ENCODE data around the gene C1QTNF1.
"Not testable (repeated sequence)": the region's sequence is repeated elsewhere in the genome, so short reads cannot be mapped to it uniquely, and the experiment has no call there.

C1QTNF1 gene

DNA sequence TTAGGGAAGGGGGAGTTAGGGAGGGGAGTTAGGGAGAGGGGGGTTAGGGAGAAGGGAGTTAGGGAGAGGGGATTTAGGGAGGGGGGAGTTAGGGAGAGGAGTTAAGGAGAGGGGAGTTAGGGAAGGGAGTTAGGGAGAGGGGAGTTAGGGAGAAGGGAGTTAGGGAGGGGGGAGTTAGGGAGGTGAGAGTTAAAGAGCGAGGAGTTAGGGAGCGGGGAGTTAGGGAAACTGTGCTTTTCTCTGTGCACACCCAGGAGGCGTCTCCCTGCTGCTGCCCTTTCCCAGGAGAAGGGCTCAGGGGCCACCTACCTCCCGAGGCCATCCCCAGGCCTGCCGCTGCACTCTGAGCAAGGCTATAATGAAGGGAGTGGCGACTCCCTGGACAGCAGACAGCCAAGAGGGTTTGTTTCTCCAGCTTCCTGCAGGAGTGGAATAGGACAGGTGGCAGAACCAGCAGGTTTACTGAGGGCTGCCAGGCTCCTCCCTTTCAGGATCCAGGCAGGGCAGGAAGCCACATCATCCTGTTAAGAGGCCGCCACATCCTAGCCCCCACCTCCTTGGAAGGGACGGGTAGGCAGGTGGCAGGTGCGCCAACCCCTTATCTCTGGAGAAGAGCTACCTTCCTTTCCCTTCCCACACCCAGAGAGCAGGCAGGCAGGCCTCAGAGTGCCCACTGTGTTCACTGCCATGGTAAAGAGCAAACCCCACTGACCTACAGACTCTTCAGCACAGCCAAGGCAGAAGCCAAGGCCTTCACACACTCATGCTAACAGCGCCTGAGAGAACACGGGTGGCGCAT is 18.7 kb upstream of the C1QTNF1 start:
- DNase-seq (ENCODE audit: low read depth, low spot score) = no peak

DNA sequence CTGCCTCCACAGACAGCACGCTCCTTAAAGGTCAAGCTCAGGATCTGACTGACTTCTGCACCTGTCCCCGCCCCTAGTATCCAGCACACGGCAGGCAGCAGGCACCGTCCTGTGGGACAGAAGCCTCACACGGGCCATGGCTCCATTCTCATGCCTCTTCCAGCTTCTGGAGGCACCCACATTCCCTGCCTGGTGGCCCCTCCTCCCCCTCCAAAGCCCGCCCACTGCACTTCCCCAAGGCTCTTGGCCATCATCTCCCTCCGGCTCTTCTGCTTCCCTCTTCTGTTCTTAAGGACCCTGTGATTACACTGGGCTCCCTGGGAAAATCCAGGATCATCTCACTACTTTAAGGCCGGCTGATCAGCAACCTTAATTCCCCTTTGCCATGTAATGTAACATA is 17.9 kb upstream of the C1QTNF1 start:
- DNase-seq (ENCODE audit: low read depth, low spot score) = no peak

DNA sequence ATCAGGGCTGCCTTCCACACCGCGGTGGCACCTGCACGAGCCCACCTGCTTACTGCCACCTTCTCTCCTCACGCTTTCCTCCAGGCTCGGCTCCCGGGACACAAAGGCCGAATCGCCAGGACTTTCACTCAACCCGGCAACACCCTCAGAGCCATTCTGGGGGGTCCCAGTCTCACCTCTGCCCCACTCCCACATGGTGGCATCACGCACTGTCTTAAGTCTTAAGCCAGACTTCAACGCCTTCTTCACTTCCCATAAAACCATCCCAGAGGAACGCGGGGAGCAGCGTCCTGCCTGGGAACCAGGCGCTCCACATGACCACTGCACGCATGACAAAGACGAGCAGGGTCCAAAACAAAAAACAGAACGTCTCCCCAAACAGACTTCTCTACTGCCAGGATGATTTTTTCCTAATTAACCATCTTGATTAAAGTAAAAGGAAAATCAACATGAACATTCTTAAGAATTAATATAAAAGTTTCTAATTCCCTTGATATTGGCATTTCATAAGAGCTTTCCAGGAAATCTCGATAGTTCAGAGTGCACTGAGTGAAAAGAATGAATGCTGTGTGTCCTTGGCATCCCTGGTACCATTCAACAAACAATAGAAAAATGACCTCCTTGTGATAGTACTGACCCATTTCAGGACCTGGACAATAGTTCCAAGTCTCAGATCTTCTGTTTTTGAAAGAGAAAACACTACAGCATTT is 17.0 kb upstream of the C1QTNF1 start:
- no peak for DNase-seq (ENCODE audit: low read depth, low spot score)

DNA sequence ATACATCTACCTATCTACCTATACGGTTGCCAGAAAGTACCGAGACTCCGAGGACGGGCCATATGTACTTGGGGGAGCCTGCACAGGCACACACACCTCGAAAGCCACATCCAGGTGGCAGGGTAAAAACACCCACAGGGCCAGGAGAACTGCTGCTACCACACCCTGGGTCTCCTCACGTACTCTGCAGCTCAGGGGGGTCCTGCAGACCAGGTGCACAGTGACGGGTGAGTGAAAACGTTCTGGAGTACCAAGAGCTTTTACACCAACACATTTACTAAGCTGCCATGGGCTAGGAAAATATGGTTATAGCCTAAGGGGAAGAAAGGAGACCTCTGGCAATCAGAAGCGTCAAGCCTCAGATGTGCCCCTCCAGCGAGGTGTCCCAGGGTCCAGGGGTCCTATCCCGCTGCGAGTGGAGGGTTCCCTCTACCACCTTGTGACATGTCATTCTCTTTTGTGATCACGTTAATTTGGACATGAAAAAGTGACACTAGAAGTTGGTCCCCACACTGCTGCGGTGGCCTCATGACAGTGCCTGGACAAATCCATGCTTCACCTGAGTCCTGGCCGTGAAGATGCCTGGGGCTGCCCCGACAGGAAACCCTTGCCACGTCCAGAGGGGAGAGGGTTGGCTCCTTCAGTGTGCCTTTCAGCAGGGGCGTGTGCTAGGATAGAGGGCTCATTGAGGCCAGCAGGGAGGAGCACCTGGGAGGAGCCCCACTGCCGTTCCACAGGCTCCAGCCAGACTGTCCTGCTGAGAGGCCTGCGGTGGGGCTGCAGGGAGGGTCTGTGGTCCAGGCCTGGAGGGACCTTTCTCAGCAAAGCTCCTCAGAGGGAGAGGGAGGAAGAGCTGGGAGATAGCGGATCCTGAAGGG is 16.2 kb upstream of the C1QTNF1 start:
- no peak for DNase-seq (ENCODE audit: low read depth, low spot score)

DNA sequence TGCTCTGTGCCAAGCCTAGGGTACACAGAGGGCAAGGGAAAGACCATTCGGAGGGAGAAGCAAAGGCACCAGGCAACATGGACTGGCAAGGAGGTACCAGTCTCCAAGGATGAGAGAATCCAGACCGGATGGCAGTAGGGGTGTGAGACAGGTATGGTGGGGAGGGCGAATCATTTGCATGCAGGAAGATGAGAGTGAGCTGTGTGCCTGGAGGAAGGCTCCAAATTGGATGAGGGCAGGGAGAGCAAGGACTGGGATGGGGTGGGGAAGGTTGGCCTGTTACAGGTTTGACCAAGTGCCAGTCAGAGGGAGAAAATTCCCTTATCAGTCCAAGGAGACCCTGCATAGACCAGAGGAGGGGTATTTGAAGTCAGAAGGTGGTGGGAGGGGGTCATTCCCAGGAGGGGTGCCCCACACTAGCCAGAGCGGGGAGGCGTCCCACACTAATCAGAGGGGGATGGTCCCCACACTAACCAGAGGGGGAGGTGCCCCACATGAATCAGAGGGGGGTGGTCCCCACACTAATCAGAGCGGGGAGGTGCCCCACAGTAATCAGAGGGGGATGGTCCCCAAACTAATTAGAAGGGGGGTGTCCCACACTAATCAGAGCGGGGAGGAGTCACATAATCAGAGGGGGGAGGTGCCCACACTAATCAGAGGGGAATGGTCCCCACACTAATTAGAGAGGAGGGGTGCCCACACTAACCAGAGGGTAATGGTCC is 15.1 kb upstream of the C1QTNF1 start:
- DNase-seq (ENCODE audit: low read depth, low spot score) = no peak

DNA sequence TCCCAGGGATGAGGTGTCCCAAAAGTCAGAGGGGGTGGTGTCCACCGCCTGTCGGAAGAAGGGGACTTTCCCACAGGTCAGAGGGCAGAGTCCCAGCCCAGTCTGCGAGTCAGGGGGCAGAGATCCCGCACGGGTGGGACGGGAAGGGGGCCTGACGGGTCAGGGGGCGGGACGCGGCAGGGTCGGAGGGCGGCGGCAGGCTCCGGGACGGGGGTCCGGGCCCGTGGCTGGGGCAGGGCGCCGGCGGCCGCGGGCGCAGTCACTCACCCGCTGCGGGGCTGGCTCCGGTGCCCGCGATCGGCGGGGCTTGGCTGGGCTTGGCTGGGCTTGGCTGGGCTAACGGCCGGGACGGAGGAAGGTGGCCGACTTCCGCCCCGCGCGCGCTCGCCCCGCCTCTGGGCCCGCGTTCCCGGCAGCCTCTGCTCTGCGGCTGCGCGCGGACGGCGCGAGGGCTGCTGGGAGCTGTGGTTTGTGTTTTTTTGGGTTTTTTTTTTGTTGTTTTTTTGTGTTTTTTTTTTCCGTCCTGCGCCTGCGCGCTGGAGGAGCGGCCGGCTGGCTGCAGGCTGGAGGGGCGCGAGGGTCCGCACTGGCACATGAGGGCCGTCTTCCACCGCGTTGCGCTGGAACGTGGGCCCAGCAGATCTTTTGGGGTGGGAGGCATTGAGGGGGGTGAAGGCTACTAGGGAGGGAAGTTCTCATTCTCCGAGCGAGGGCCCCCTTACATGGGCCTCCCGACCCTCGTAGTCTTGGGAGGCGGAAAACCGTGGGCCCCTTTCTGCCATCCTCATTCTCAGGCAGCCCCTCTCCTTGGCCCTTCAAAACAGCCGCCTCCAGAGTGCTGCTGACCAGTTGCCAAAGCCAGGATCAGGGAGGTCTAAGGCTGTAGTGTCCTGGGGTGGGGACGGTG is 14.3 kb upstream of the C1QTNF1 start, which contains the start of gene CANT1:
Gene CANT1, minus strand, starts transcription at position 368 of the 907 bp plus-strand sequence. CDS start 12,142 bp downstream, outside the sequence.
- DNase-seq (ENCODE audit: low read depth, low spot score) = peak; percentile 66

DNA sequence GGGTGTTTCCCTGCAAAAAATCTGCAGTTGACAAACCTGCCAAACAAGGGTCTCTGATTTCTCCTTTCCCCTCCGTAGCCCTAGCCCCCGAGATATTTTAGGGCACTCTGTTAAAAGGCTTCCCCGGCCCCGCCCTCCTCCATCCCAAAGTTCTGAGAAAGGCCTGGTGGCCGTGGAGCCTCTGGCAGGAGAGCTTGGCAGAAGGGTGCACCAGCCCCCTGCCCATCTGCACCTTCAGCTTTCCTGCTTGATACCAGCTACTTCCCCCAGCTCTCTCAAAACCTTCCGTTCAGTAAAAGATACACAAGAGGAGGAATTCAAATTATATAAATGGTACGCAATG is 13.7 kb upstream of the C1QTNF1 start:
- no peak for DNase-seq (ENCODE audit: low read depth, low spot score)

DNA sequence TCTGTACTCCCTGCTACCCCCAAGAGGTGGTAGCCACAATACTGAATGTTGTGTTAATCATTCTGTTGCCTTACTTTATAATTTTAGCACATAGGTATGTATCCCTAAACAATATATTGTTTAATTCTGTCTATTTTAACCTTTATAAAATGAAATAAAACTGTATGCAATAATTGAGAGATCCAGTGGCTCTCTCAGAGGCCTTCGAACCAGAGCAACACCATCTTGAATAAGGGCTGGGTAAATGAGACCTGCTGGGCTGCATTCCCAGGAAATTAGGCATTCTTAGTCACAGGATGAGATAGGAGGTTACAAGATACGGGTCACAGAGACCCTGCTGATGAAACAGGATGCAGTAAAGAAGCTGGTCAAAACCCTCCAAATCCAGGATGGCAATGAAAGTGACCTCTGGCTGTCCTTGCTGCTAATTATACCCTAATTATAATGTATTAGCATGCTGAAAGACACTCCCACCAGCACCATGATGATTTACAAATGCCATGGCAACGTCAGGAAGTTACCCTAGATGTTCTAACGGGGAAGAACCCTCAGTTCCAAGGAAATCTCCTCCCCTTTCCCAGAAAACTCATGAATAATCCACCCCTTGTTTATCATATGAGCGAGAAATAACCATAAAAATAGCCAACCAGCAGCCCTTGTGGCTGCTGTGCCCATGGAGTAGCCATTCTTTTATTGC is 12.4 kb upstream of the C1QTNF1 start:
- DNase-seq (ENCODE audit: low read depth, low spot score) = no peak

DNA sequence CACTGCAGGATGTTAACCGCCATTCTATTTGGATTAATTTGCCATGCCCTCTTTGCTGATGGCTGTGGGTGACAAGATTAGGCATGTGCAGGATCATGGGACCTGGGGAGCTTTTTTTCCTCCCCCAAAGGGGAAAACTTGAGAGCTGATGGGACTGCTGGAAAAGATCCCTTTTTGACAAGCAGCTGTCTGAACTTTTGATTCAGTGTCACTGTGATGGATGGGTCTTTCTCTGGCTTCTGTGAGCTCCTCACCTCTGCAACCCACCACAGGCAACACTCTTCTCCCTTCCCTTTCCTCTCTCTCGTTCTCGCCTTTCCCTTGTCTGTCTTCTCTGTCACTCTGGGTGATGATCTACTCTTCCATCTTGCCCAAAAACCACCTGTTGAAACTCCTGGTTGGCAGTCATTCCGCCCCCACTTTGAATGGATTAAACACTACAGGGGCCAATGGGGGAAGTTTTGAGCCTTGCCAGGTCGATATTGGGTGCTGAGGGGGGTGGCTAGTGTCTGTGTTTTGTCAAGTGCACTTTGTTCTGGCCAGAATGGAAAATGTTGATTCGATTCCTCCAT is 11.3 kb upstream of the C1QTNF1 start:
- no peak for DNase-seq (ENCODE audit: low read depth, low spot score)

DNA sequence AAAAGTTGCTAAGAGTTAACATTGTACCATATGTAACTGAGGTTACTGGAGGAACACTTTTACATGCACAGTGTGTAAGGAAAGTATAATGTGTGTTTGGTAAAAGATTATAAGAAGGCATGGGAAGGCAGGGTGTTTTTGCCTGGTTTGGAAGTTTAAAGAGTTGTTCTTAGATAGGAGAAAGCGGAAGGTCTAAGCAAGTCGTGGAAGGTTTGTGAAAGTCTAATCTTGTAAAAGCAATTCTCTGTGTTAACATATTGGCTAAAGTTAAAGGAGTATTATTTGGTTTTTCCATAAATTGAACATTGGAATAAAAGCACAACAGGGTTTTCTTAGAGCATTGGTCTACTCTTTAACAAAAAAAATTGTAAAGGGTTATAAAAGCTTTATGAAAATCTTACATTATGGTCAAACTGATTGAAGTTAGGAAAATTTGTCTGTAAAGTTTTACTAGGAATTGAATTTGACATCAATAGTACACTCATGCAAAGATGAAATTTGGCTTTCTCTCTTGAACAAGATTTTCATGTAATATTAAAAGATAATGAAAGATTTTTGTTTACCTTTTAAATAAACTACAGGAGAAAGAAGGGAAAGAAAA is 9.7 kb upstream of the C1QTNF1 start:
- DNase-seq (ENCODE audit: low read depth, low spot score) = no peak

DNA sequence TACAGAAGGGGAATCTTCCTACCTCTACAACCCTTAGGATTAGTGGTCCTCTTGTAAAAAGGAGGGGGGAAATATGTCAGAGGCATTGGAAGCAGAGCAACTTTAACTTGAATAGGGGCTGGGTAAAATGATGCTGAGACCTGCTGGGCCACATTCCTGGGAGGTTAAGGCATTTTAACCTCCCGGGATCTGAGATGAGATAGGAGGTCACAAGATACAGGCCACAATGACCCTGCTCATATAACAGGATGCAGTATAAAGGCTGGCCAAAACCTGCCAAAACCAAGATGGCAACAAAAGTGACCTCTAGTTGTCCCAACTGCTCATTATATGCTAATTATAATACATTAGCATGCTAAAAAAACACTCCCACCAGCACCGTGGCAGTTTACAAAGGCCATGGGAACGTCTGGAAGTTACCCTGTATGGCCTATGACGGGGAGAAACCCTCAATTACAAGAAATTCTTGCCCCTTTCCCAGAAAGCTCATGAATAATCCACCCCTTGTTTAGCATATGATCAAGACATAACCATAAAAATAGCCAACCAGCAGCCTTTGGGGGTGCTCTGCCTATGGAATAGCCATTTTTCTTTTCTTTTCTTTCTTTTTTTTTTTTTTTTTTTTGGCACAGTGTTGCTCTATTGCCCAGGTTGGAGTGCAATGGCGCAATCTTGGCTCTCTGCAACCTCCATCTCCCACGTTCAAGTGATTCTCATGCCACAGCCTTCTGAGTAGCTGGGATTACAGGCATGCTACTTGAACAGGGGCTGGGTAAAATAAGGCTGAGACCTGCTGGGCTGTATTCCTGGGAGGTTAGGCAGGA is 6.2 kb upstream of the C1QTNF1 start:
- no peak for DNase-seq (ENCODE audit: low read depth, low spot score)

DNA sequence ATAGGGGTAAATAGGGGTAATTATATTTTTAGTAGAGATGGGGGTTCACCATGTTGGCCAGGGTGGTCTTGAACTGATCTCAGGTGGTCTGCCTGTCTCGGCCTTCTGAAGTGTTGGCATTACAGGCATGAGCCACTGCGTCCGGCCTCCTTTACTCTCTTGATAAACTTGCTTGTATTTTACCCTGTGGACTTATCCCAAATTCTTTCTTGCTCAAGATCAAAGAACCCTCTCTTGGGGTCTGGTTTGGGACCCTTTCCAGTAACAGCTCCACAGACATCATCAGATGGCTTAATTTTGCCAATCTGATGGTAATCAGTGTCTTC is 5.6 kb upstream of the C1QTNF1 start:
- DNase-seq (ENCODE audit: low read depth, low spot score) = no peak

DNA sequence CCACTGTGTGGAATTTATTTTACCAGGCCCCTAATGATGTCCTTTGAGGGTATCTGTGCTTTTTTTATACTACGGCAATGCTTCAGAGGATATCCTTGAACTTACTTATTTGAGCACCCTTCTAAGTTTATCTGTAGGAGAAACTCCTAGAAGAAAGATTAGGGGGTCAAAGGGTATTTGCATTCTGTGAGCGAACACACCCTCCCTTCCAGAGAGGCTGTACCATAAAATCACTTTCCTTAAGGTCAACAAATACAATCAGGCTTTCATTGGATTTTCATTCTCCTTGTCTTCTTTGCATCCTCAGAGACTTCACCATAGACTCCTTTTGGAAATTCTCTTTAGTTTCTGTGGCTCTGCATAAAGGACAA is 4.7 kb upstream of the C1QTNF1 start:
- no peak for DNase-seq (ENCODE audit: low read depth, low spot score)

DNA sequence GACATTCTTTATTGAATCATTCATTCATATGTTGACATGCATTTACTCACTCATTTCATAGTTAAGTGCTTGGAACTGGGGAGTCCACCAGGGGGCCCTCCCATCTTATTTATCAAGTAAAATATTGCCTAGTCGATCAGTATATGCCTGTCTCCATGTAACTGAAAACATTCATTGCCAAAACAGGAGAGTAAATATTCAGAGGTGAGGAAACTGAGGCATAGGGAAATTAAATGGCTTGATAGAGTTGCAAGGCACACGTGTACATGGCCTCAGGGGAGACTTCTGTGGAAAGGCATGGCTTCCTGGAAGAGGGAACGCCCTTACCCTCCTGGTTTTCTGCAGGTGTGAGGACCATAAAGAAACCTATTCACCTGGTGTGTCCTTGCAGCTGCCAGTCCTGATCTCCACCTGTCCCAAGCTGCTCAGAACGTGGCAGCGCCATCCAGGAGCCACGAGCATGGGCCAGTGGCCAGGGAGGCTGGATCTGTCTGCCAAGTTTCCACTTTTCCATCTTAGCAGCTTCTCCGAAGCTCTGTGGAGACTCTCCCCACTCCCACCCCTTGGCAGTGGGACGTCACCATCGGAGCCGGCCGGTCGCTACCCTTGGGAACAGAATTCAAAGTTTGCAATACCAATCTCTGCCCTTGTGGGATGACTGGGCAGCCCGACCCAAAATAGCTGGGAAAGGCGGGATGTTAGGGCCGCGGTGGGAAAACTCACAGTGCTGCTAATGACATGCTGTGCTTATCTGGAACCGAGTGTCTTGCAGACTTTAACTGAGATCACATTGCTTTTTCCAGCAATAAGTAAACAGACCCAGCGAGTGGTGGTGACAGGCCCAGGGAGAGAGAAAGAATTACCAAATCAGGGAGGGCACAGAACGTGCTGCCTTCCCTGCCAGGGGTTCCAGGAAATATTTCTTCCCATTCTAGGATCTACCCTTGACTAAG is 4.1 kb upstream of the C1QTNF1 start:
- no peak for DNase-seq (ENCODE audit: low read depth, low spot score)

DNA sequence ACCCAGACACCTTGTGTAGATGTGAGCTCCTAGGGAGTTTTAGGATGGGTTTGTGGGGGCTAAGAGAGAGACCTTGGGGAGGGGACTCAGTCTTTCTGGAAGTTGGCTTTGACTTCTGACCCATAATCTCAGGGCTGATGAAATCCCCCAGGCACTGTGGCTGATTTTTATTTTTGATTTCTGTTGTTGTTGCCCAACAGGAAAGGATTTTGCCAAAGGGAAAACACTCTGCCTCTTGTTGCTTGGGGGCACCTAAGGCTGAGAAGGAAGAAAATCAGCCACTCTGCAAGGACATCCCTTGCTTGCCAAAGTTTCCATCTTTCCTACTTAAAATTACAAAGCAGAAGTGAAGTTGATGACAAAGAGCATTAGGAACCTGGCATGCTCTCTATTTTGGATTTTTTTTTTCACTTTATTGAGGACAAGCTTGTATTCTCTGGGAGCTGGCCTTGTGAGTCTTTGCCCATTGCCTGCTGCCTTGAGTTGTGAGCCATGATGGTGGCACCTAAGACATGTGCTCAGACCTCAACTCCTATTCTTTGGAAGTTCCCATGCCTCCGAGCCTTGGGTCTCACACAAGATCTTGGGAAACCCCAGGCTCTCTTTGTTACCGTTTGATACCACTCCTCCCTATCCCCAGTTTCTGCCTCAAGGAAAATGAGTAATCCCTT is 3.2 kb upstream of the C1QTNF1 start:
- no peak for DNase-seq (ENCODE audit: low read depth, low spot score)

DNA sequence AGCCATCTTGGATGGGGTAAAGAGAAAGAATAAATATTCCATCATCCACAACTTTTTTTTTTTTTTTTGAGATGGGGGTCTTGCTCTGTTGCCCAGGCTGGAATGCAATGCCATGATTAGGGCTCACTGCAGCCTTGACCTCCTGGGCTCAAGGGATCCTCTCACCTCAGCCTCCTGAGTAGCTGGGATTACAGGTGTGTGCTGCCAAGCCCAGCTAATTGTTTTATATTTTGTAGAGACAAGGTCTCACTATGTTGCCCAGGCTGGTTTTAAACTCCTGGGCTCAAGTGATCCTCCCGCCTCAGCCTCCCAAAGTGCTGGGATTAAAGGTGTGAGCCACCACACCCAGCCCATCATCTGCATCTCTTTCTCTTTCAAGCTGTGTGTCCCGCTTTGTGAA is 2.0 kb upstream of the C1QTNF1 start:
- DNase-seq (ENCODE audit: low read depth, low spot score) = not testable (repeated sequence)

DNA sequence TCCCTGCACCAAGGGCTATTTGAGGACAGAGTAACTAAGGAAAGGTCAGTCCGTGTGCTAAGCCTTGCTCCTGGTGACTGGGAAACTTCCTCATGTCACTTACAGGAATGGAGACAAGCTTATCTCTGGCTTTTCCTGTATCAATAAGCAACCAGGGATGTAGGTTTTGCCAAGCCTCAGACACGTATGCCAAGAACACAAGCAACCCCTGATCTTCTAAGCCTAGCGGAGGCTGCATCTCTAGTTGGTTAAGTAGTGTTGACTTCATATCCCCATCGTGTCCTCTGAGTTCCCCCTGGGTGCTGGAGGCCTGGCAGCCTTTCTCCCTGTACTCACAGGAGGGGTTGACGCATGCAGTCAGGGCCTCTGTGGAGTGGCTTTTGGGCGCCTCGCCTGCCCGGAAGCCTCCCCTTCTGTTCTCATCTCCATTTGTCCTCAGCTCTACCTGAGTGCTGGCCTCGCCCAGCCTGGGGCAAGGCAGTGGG is 1.4 kb upstream of the C1QTNF1 start:
- no peak for DNase-seq (ENCODE audit: low read depth, low spot score)

Measured in activated CD4-positive, CD25-positive, alpha-beta regulatory T cell treated with anti-CD3 and anti-CD28 coated beads, Interleukin-2, amount 50 U/mL, for 16 hours (primary cell).